ENCODE results near the gene CSRNP2. TPM values are rescaled to one million over a fixed set of nuclear protein-coding genes. Genes with fewer than 3 reads are reported as not detected.

The CSRNP2 gene
- total and polyA plus RNA-seq, 2 of the 13 experiments (the other 11 are each of a cell fraction or from before 2014, with no cell fraction given), result 4.8 to 7.3 TPM

DNA sequence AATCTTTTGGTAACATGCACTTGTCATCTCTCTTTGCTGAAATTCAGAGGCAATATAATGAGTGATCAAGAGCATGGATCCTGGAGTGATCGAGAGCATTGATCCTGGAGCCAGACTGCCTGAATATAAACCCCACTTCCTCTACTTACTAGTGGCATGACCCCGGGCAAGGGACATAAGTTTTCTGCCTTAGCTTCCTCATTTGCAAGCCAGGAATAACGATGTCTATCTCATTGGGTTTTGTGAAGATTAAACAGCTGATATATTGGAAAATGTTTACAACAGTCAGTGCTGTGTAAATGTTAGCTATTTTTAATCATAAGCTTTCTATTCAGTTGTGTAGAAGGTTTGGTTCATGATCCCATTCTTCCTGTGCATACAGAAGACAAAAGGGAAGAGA, 2.4 kb upstream of the CSRNP2 start (continued):
- TF ChIP-seq UBTF (CRISPR knock-in tag; IDR thresholded peaks at IDR 0.05), result no peak
- TF ChIP-seq ZKSCAN5 (CRISPR knock-in tag; IDR thresholded peaks at IDR 0.05), result no peak
- TF ChIP-seq MIER2 (CRISPR knock-in tag; IDR thresholded peaks at IDR 0.05), result no peak
- no peak for TF ChIP-seq HNRNPK (IDR thresholded peaks at IDR 0.05; ENCODE audit: low read depth, low read length, poor library complexity, severe bottlenecking)
- no peak for TF ChIP-seq AGO1 (IDR thresholded peaks at IDR 0.05; ENCODE audit: low read depth, low read length, poor library complexity, severe bottlenecking)
- TF ChIP-seq ATF5 (CRISPR knock-in tag; IDR thresholded peaks at IDR 0.05; ENCODE audit: low read depth), result no peak
- TF ChIP-seq MTA3 (CRISPR knock-in tag; IDR thresholded peaks at IDR 0.05), result no peak

DNA sequence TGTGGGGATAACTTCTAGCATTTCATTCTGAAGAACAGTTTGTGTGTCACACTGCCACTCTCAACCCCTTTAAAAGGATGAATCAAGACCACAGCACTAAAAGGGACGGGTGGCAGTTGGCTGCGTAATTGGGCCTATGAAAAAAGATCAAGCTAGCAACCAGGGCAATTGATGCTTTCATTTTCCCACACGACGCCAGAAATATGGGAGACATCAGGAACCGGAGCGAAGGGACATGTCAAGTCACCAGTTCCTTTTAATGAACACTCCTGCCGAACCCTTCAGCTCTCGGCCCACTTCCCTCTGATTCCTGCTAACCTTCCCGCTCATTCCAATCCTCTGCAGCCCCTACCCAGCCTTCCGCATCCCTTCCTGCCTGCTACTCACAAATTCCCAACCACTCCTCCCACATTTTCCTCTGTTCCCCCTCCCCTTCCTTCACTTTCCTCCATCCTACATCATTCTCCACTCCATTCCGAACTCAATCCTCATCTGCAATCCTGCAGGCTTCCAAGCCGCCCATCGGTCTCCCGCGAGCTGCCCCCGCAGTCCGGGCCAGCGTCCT, 753 bp downstream of the CSRNP2 start:
- H3K79me2 ChIP-seq (ENCODE audit: insufficient read depth, low read length), result peaks cover 15% of the 10 kb centered on the region
- intact Hi-C loops (cut with micrococcal nuclease; ENCODE audit: unreplicated experiment), result loop anchor here (1.0 kb wide), 1 partner anchor 34 kb away; the partner anchor contains the start of gene LETMD1
- CTCF ChIA-PET (ENCODE audit: low intra/inter-chr PET ratio, low total read pairs), result no interaction called here
- TF ChIP-seq, protein P1, sequence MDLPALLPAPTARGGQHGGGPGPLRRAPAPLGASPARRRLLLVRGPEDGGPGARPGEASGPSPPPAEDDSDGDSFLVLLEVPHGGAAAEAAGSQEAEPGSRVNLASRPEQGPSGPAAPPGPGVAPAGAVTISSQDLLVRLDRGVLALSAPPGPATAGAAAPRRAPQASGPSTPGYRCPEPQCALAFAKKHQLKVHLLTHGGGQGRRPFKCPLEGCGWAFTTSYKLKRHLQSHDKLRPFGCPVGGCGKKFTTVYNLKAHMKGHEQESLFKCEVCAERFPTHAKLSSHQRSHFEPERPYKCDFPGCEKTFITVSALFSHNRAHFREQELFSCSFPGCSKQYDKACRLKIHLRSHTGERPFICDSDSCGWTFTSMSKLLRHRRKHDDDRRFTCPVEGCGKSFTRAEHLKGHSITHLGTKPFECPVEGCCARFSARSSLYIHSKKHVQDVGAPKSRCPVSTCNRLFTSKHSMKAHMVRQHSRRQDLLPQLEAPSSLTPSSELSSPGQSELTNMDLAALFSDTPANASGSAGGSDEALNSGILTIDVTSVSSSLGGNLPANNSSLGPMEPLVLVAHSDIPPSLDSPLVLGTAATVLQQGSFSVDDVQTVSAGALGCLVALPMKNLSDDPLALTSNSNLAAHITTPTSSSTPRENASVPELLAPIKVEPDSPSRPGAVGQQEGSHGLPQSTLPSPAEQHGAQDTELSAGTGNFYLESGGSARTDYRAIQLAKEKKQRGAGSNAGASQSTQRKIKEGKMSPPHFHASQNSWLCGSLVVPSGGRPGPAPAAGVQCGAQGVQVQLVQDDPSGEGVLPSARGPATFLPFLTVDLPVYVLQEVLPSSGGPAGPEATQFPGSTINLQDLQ (CRISPR knock-in tag; IDR thresholded peaks at IDR 0.05), result 0 out of 2 replicates have a peak, but pooled peaks have one; percentile 40
- TF ChIP-seq ZNF576 (CRISPR knock-in tag; IDR thresholded peaks at IDR 0.05), result no peak
- TF ChIP-seq, protein P2, sequence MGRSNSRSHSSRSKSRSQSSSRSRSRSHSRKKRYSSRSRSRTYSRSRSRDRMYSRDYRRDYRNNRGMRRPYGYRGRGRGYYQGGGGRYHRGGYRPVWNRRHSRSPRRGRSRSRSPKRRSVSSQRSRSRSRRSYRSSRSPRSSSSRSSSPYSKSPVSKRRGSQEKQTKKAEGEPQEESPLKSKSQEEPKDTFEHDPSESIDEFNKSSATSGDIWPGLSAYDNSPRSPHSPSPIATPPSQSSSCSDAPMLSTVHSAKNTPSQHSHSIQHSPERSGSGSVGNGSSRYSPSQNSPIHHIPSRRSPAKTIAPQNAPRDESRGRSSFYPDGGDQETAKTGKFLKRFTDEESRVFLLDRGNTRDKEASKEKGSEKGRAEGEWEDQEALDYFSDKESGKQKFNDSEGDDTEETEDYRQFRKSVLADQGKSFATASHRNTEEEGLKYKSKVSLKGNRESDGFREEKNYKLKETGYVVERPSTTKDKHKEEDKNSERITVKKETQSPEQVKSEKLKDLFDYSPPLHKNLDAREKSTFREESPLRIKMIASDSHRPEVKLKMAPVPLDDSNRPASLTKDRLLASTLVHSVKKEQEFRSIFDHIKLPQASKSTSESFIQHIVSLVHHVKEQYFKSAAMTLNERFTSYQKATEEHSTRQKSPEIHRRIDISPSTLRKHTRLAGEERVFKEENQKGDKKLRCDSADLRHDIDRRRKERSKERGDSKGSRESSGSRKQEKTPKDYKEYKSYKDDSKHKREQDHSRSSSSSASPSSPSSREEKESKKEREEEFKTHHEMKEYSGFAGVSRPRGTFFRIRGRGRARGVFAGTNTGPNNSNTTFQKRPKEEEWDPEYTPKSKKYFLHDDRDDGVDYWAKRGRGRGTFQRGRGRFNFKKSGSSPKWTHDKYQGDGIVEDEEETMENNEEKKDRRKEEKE (IDR thresholded peaks at IDR 0.05), result no peak

More for the DNA sequence above, 753 bp downstream of the CSRNP2 start:
- POLR2A ChIA-PET, result interaction anchor here (0.6 to 3.2 kb wide), 15 partner anchors 10 to 580 kb away, joined by 3 to 24 read pairs (median 4); partner anchors contain the start of genes ATF1, DAZAP2, POU6F1 and SLC11A2
- in situ Hi-C loops (cut with HindIII; ENCODE audit: extremely low pct_ligation_motif_present, low pct_unique_long_range_greater_than_20kb), result no loop called here
- TSS peak; percentile 76 for BruUV-seq (replicated peaks)
- H3K9me3 ChIP-seq (ENCODE audit: low read length), result no peaks in the 10 kb centered on the region
- H3K4me1 ChIP-seq (ENCODE audit: insufficient read depth, low read length), result peaks cover 19% of the 10 kb centered on the region
- WGBS (ENCODE audit: low lambda C conversion rate), result 3% methylated on average over 18 of the region's 18 CpGs
- H3K4me3 ChIP-seq (replicated peaks in 1 of 3; ENCODE audit: insufficient read depth in 1 of 3, low read depth in 2 of 3, low read length in 3 of 3), result peak overlapping the region; percentile 83 to 88 (median 88)
- H3K36me3 ChIP-seq (replicated peaks in 1 of 2; ENCODE audit: control insufficient read depth in 1 of 2, insufficient read depth in 2 of 2, low read length in 2 of 2), result no peaks in the 10 kb centered on the region
- H3K27ac ChIP-seq (ENCODE audit: extremely low read length, insufficient read depth, low read length), result peak overlapping the region; percentile 70
- peak; percentile 12 for FAIRE-seq
- peak overlapping the region; percentile 75 for H3K9ac ChIP-seq (ENCODE audit: insufficient read depth, low read depth, low read length)
- ATAC-seq, result no peak; the same call in 2 of the 3 replicates
- H4K20me1 ChIP-seq (ENCODE audit: insufficient read depth, low read length), result no peaks in the 10 kb centered on the region
- H2AFZ ChIP-seq (ENCODE audit: low read length), result no peak overlapping the region
- no peaks in the 10 kb centered on the region; a peak in 1 of 5 replicates for H3K27me3 ChIP-seq (ENCODE audit: control insufficient read depth in 1 of 2, insufficient read depth in 2 of 2, low read length in 2 of 2)
- H3K4me2 ChIP-seq (ENCODE audit: low read depth, low read length), result peak overlapping the region; percentile 99
- peak; percentile 7 for DNase-seq (ENCODE audit: low spot score)

Data from HepG2 (cell line).